ENCODE data around the gene NBEAL2.

NBEAL2 gene

GRCh38 chr3:46979958-46980497 lies 562 bp downstream of the NBEAL2 start:
- no peak for TF ChIP-seq CTCF (IDR thresholded peaks at IDR 0.05; ENCODE audit: low read depth, low read length)
- DNase-seq (ENCODE audit: low read depth in 2 of 2): no peak

GRCh38 chr3:46981932-46982471 lies 2.5 kb downstream of the NBEAL2 start:
- no peak for TF ChIP-seq CTCF (IDR thresholded peaks at IDR 0.05; ENCODE audit: low read depth, low read length)
- DNase-seq (ENCODE audit: low read depth in 2 of 2): no peak
- no peak overlapping the region for H3K4me3 ChIP-seq (replicated peaks in 1 of 2; ENCODE audit: low read depth in 2 of 2, low read length in 2 of 2)

More at GRCh38 chr3:46979958-46980497, 562 bp downstream of the NBEAL2 start:
- H3K4me3 ChIP-seq (replicated peaks in 1 of 2; ENCODE audit: low read depth in 2 of 2, low read length in 2 of 2): peak overlapping the region; percentile 67 to 68

- no peak overlapping the region for H3K4me3 ChIP-seq (replicated peaks in 1 of 2; ENCODE audit: low read depth in 2 of 2, low read length in 2 of 2)
- DNase-seq (ENCODE audit: low read depth in 2 of 2): no peak
- TF ChIP-seq CTCF (IDR thresholded peaks at IDR 0.05; ENCODE audit: low read depth, low read length): no peak
Measured at GRCh38 chr3:46982546-46982945, 3.1 kb downstream of the NBEAL2 start.

DNA sequence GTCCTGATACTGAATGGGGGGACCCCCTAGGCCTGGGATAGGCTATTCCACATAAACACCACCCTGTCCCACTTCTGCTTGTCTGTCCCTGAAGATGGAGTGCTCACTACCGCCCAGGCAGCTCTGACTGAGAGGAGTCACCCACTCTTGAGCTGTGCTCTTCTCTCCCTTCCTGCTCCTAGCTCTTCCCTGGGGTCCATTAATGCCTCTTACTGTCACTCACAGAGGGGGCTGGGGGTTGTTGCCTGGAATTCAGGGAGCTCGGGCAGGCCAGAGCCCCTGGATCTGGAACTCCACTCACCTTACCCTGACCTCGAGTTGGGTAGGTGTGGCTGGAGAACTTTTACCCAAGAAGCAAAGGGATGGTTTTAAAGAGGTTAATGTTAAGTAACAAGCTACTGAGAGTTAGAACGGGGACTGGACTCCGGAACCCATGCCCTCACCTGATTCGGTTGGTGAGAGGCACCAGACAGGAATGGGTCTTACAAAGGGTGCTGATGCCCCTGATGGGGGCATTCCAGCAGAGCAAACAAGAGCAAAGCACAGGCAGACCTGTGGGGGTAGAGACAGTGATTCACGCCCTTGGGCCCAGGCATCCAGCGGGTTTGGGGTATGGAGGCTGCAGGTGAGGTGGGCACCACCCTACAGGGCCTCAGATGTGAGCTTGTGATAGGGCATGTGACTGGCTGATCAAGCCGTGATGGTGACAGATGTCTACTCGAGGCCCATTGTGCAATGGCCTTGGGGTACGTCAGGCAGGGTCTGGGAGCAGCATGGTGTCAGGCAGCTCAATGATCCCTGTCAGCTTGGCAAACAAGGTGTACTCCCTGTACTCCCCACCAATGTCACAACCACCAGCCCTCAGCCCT lies 5.4 kb downstream of the NBEAL2 start:
- no peak for DNase-seq (ENCODE audit: low read depth in 2 of 2)
- H3K4me3 ChIP-seq (replicated peaks in 1 of 2; ENCODE audit: low read depth in 2 of 2, low read length in 2 of 2): no peak overlapping the region
- no peak for TF ChIP-seq CTCF (IDR thresholded peaks at IDR 0.05; ENCODE audit: low read depth, low read length)

DNA sequence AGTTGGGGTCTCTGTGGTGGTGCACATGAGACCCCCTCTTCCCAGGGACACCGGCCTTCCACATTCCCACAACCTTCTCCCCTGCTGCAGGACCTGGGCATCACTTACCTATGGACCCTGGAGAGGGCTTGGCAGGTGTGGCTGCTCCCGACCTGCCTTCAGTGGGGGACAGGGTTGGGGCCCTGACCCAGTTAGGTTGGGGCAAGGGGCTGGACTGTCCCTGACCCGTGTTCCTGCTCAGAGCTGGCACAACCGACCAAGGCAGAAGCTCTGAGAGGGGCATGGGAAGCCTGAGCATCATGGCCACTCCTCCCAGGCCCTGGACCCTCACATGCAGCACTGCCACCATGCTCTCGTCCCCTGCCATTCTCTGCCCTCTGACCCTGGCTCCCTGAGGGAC lies 6.1 kb downstream of the NBEAL2 start:
- DNase-seq (ENCODE audit: low read depth in 2 of 2): no peak
- no peak for TF ChIP-seq CTCF (IDR thresholded peaks at IDR 0.05; ENCODE audit: low read depth, low read length)

DNA sequence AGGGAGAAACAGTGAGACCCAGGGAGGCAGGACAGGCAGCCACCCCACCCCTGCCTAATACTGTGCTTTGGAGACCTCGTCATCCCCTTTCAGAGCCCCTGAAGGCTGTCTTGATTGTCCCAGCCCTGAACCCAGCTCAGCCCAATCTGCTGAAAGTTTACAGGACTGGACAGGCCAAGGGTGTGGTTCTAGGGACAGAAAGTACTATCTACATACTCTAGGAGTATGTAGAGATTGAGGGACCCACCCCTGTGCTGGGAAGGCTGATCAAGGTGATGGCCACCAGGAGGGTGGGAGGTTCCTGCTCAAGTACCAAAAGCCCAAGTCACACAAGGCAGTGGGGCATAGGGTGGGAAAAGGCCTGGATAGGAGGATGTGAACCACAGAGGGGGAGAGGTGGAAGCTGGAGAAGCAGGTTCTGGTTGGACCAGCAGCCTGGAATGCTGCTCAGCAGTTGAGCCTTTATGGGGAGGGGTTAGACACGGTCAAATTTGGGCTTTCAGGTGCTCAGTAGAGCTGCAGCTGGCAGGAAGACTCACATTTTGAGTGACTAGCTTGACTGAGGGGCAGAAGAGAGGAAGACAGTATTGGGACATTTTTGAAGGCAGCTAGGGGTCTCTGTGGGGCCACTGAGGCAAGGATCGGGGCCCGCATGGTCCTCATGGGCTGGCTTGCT lies 6.7 kb downstream of the NBEAL2 start:
- DNase-seq (ENCODE audit: low read depth in 2 of 2): no peak
- TF ChIP-seq CTCF (IDR thresholded peaks at IDR 0.05; ENCODE audit: low read depth, low read length): no peak
- no peak overlapping the region for H3K4me3 ChIP-seq (replicated peaks in 1 of 2; ENCODE audit: low read depth in 2 of 2, low read length in 2 of 2)

More for the DNA sequence above, 6.1 kb downstream of the NBEAL2 start:
- no peak overlapping the region for H3K4me3 ChIP-seq (replicated peaks in 1 of 2; ENCODE audit: low read depth in 2 of 2, low read length in 2 of 2)

Measured in cardiac fibroblast (primary cell).